GM12878 (cell line): Measurements from ENCODE around the gene AGAP1.

Experiments used
- CEBPB ChIP-seq, 2 experiments: fragments of 150-350 bp in 1 of 2; IDR thresholded peaks; 2 replicates each; pipeline ENCODE4 v1.6.1; 2012 to 2014; ENCODE audit warnings: low read depth in 2 of 2, low read length in 2 of 2, borderline replicate concordance in 1 of 2, inconsistent platforms in 1 of 2
- PAX8 ChIP-seq: fragments of 450-650 bp; IDR thresholded peaks from 2 replicates; pipeline ENCODE4 v1.6.1; 2017; ENCODE audit warnings: mild to moderate bottlenecking, moderate library complexity
- POLR2A ChIP-seq: IDR thresholded peaks from 2 replicates; pipeline ENCODE4 v1.6.1; 2011; ENCODE audit warnings: low read depth, mild to moderate bottlenecking, low read length
- POLR2AphosphoS2 ChIP-seq: IDR thresholded peaks from 2 replicates; pipeline ENCODE4 v1.6.1; 2011; ENCODE audit warnings: low read depth, mild to moderate bottlenecking, low read length, improper control_type of control experiment, moderate library complexity
- SREBF2 ChIP-seq: IDR thresholded peaks from 2 replicates; pipeline ENCODE4 v1.6.1; 2012; ENCODE audit warnings: mild to moderate bottlenecking, low read length
- TF ChIP-seq, protein P1 (sequence below): IDR thresholded peaks from 2 replicates; pipeline ENCODE4 v1.6.1; 2011; ENCODE audit warnings: mild to moderate bottlenecking, low read depth, low read length, moderate library complexity; ENCODE audit not compliant: insufficient replicate concordance

DNA sequence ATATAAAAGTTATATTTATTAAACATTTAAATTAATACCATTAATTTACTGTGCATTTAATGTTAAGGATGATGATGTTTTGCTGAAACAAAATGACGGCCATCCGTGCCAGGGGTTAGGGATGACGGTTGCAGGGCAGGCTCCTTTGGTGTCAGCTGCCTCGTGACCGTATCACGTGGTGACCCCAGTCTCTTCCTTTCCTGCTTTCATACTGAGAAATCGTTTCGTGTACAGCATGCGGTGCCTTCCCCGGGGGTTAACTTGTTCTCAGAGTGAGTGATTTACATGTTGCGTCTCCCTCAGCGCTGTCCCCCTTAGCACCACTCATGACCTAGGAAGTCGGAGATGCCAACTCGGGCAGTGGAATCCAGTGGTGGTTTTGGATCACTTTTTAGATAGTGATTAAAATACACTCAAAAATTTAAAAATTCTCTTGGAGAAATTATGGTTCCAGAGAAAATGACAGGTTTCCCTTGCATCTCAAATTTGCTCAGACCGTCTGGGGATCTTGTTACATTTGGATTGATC is 383.5 kb downstream of the AGAP1 start:
- TF ChIP-seq POLR2A (no peak), CEBPB (IDR thresholded peaks at IDR 0.05; ENCODE audit: borderline replicate concordance in 1 of 2, low read depth in 2 of 2, low read length in 2 of 2) (no peak), SREBF2 (no peak), PAX8 (no peak), POLR2AphosphoS2 (no peak)
- TF ChIP-seq, protein P1, sequence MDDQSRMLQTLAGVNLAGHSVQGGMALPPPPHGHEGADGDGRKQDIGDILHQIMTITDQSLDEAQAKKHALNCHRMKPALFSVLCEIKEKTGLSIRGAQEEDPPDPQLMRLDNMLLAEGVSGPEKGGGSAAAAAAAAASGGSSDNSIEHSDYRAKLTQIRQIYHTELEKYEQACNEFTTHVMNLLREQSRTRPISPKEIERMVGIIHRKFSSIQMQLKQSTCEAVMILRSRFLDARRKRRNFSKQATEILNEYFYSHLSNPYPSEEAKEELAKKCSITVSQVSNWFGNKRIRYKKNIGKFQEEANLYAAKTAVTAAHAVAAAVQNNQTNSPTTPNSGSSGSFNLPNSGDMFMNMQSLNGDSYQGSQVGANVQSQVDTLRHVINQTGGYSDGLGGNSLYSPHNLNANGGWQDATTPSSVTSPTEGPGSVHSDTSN, result no peak
